BJ (cell line): ENCODE results near the gene DIP2A. TPM values are rescaled to one million over a fixed set of nuclear protein-coding genes. Genes with fewer than 3 reads are reported as not detected.

Experiments used
- CTCF ChIA-PET: fragments of 350-600 bp; formaldehyde crosslinking; extraction: SDS; loops from one replicate; lab custom pipeline; 2021; ENCODE audit warnings: antibody characterized with exemption, inconsistent platforms; lab: Yijun Ruan, JAX
- POLR2A ChIA-PET: fragments of 300-600 bp; sonication (Branson Sonifier 250); formaldehyde crosslinking; extraction: SDS; loops from one replicate; lab custom pipeline; 2021; ENCODE audit warnings: antibody characterized with exemption; lab: Charles Lee
- DNase-seq: peaks from one replicate; pipeline ENCODE4 v3.0.0-alpha.2; 2011; ENCODE audit warnings: low read depth
- H3K27me3 ChIP-seq: 2 replicates; pipeline ENCODE4 v1.6.0; 2011; ENCODE audit warnings: low read length; ENCODE audit not compliant: control insufficient read depth, insufficient read depth
- H3K36me3 ChIP-seq: 2 replicates; pipeline ENCODE4 v1.5.1; 2011; ENCODE audit warnings: low read length; ENCODE audit not compliant: control insufficient read depth, insufficient read depth
- H3K4me3 ChIP-seq: 2 replicates; pipeline ENCODE4 v1.5.1; 2011; ENCODE audit warnings: low read depth, mild to moderate bottlenecking, control low read depth, low read length
- polyA plus RNA-seq: library from polyadenylated mRNA; depleted of rRNA; stranded (reverse); fragments of >200 nt; gene quantifications from 2 replicates; pipeline ENCODE4 v1.2.3, GENCODE V29; 2011
- TF ChIP-seq, protein P1 (sequence below): IDR thresholded peaks from 2 replicates; pipeline ENCODE4 v1.5.1; 2011; ENCODE audit warnings: low read depth, mild to moderate bottlenecking, control low read depth, inconsistent platforms, low read length, moderate library complexity; ENCODE audit not compliant: insufficient read depth

DIP2A gene
- polyA plus RNA-seq, 1 experiment = 18.7 TPM

DNA sequence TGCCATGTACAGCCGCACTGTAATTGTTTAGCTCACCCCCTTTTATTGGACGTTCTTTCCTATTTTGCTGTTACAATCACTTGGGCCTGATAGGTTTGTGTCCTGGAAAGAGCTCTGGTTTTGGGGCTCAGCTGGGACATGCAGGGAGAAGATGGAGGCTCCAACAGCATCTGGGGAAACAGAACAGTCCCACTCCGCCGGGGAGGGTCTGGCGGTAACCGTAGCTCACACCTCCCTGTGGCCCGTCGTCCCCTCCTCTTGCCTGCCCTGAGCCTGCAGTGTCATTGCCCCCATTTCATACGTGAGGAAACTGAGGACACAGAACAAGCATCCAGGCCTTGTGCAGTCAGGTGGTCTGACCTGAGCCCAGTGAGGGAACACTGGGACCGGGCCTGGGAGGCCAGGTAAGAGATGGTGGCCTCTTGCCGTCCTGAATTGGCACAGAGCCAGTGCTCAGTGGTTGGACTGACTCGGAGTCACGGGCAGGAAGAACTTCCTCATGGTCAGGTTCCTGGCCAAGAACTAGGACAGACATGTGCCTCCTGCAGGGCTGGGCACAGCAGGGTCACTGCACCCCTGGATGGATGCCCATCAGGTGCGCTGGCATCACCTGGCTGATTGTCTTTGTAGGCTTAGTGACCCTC lies 104.4 kb downstream of the DIP2A start:
- Histone ChIP-seq H3K4me3 (no peak overlapping the region), H3K27me3 (no peaks in the 10 kb centered on the region), H3K36me3 (peaks cover 40% of the 10 kb centered on the region)
- ChIA-PET CTCF (no interaction called here), POLR2A (interaction anchor here (0.6 kb wide), 1 partner anchor 21 kb away, joined by 3 read pairs; no protein-coding TSS in a partner anchor)
- no peak for DNase-seq
- TF ChIP-seq, protein P1, sequence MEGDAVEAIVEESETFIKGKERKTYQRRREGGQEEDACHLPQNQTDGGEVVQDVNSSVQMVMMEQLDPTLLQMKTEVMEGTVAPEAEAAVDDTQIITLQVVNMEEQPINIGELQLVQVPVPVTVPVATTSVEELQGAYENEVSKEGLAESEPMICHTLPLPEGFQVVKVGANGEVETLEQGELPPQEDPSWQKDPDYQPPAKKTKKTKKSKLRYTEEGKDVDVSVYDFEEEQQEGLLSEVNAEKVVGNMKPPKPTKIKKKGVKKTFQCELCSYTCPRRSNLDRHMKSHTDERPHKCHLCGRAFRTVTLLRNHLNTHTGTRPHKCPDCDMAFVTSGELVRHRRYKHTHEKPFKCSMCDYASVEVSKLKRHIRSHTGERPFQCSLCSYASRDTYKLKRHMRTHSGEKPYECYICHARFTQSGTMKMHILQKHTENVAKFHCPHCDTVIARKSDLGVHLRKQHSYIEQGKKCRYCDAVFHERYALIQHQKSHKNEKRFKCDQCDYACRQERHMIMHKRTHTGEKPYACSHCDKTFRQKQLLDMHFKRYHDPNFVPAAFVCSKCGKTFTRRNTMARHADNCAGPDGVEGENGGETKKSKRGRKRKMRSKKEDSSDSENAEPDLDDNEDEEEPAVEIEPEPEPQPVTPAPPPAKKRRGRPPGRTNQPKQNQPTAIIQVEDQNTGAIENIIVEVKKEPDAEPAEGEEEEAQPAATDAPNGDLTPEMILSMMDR = no peak

DNA sequence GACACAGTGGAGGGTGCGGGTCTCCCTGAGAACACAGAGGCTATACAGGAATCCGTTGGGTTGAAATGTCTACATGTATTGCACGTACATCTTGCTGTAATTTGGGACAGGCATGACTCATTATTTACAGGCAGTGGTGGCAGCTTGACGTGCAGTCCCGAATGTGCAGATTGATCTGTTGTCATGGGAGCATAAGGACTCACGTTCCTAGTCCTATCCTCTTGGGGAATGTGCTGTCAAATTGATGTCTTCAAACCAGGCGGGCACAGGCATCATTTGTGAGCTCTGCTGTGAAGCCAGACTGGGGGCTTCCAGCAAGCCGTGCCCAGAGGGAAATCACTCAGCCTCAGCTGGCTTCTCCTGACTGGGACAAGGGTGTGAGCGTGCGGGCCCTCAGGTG lies 105.7 kb downstream of the DIP2A start:
- TF ChIP-seq, protein P1 = no peak
- ChIA-PET POLR2A (no interaction called here), CTCF (no interaction called here)
- Histone ChIP-seq H3K27me3 (no peaks in the 10 kb centered on the region), H3K4me3 (no peak overlapping the region), H3K36me3 (peaks cover 40% of the 10 kb centered on the region)
- DNase-seq = no peak

DNA sequence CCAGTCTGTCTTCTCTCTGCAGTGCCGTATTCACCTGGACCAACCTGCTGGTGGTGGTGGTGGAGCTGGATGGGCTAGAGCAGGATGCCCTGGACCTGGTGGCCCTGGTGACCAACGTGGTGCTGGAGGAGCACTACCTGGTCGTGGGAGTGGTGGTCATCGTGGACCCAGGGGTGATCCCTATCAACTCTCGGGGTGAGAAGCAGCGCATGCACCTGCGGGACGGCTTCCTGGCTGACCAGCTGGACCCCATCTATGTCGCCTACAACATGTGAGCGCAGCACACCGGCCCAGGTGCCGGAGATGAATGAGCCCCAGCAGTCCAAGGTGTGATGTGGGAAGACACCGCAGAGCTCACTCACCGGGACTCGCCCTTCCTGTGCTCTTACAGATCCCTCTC lies 108.7 kb downstream of the DIP2A start:
- ChIA-PET CTCF (no interaction called here), POLR2A (no interaction called here)
- no peak for DNase-seq
- no peaks in the 10 kb centered on the region for H3K27me3 ChIP-seq
- TF ChIP-seq, protein P1 = no peak
- no peak overlapping the region for H3K4me3 ChIP-seq
- peaks cover 26% of the 10 kb centered on the region for H3K36me3 ChIP-seq

DNA sequence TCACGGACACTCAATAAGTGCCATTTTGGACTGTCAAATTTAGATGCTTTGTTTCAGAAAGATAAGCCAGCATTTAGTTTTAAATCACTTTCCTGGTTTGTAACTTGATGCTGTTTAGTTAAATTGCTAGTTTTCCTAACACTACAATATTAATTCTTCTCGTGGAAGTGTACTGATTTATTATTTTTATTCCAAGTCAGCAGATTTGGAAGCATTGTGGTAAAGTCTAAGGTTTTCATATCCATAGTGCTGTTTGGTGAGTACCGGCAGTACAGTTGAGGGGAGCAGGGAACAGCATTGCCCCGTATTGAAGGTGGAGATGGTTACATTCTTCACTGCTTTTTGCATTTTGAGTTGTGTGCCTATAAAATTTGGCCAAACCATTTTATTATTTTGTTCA lies 109.9 kb downstream of the DIP2A start:
- TF ChIP-seq, protein P1 = no peak
- ChIA-PET CTCF (interaction anchor here (0.7 kb wide), 1 partner anchor 67 kb away, joined by 3 read pairs; the partner anchor contains the start of gene PRMT2), POLR2A (no interaction called here)
- H3K36me3 ChIP-seq = peaks cover 24% of the 10 kb centered on the region
- no peak for DNase-seq
- H3K27me3 ChIP-seq = no peaks in the 10 kb centered on the region
- no peak overlapping the region for H3K4me3 ChIP-seq

DNA sequence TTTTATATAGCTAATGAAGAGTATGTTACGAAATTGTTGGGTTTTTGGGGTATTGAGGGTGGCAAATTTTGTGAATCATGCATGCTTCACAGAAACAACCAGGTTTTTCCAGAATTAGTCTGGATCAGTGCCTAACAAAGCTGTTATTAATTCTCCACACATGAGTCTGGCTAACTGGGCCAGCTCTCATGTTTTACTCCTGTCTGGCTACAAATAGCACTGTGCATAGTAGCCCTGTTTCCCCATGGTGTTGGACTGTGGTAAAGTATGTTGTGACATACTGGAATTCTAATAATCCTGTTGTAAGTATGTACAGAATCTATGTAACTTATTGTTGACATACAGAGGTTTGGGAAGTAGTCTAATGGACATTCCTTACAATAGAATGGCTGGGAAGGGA lies 110.4 kb downstream of the DIP2A start:
- no peak overlapping the region for H3K4me3 ChIP-seq
- TF ChIP-seq, protein P1 = no peak
- peaks cover 23% of the 10 kb centered on the region for H3K36me3 ChIP-seq
- DNase-seq = peak; percentile 8
- no peaks in the 10 kb centered on the region for H3K27me3 ChIP-seq
- ChIA-PET POLR2A (no interaction called here), CTCF (no interaction called here)
